DMS53 (cell line): ENCODE results near the gene HNRNPDL.
A peak's percentile ranks its signal among the peaks of the same experiment; 100 is the strongest.
"Not testable (repeated sequence)": the region's sequence is repeated elsewhere in the genome, so short reads cannot be mapped to it uniquely, and the experiment has no call there.

Source experiments
- DNase-seq: peaks from one replicate; lab custom pipeline; 2025; lab: John Stamatoyannopoulos, UW

HNRNPDL gene

GRCh38 chr4:82430193-82430963 lies at the start of gene HNRNPDL, which contains the start of gene ENOPH1:
Gene HNRNPDL, minus strand, starts transcription at chr4:82430462. Its CDS starts 772 bp downstream, at chr4:82429690.
Gene ENOPH1, plus strand, starts transcription at chr4:82430590. Its CDS starts 240 bp downstream, at chr4:82430830.
- peak; percentile 98 for DNase-seq

- no peak for DNase-seq
These were observed 49.3 kb upstream of the HNRNPDL start for GRCh38 chr4:82479562-82479961.

- DNase-seq, result peak; percentile 24
These were observed 47.2 kb upstream of the HNRNPDL start for GRCh38 chr4:82477469-82477868.

- not testable (repeated sequence) for DNase-seq
These were observed 45.7 kb upstream of the HNRNPDL start for GRCh38 chr4:82475931-82476330.

GRCh38 chr4:82473621-82474164 lies 43.4 kb upstream of the HNRNPDL start:
- no peak for DNase-seq

GRCh38 chr4:82473080-82473479 lies 42.8 kb upstream of the HNRNPDL start:
- not testable (repeated sequence) for DNase-seq

GRCh38 chr4:82469791-82470345 lies 39.6 kb upstream of the HNRNPDL start:
- peak; percentile 6 for DNase-seq

GRCh38 chr4:82467471-82467870 lies 37.2 kb upstream of the HNRNPDL start:
- no peak for DNase-seq

GRCh38 chr4:82463221-82463620 lies 33.0 kb upstream of the HNRNPDL start:
- DNase-seq, result no peak

GRCh38 chr4:82462415-82462831 lies 32.2 kb upstream of the HNRNPDL start:
- DNase-seq, result peak; percentile 83

- DNase-seq, result no peak
These were observed 31.4 kb upstream of the HNRNPDL start for GRCh38 chr4:82461710-82462109.

- no peak for DNase-seq
These were observed 28.5 kb upstream of the HNRNPDL start for GRCh38 chr4:82458729-82459128.

- no peak for DNase-seq
These were observed 27.0 kb upstream of the HNRNPDL start for GRCh38 chr4:82457266-82457665.

- DNase-seq, result no peak
These were observed 21.8 kb upstream of the HNRNPDL start for GRCh38 chr4:82452026-82452425.

- no peak for DNase-seq
These were observed 20.9 kb upstream of the HNRNPDL start for GRCh38 chr4:82450966-82451755.

- DNase-seq, result no peak
These were observed 17.6 kb upstream of the HNRNPDL start for GRCh38 chr4:82447886-82448285.

GRCh38 chr4:82439088-82439487 lies 8.8 kb upstream of the HNRNPDL start:
- no peak for DNase-seq

- DNase-seq, result no peak
These were observed 7.2 kb upstream of the HNRNPDL start for GRCh38 chr4:82437285-82438005.

- DNase-seq, result no peak
These were observed 6.5 kb upstream of the HNRNPDL start for GRCh38 chr4:82436780-82437179.

- no peak for DNase-seq
These were observed 5.9 kb upstream of the HNRNPDL start for GRCh38 chr4:82436130-82436529.

GRCh38 chr4:82434949-82435348 lies 4.7 kb upstream of the HNRNPDL start:
- no peak for DNase-seq

GRCh38 chr4:82433791-82434190 lies 3.5 kb upstream of the HNRNPDL start:
- DNase-seq, result no peak
